K562 (cell line): Measurements from ENCODE around the gene MMP17. TPM values are rescaled to one million over a fixed set of nuclear protein-coding genes. Genes with fewer than 3 reads are reported as not detected.

Experiments used
- ATAC-seq: fragments of 200-7000 bp; cut with Tn5 transposase; 3 replicates; pipeline ENCODE4 v1.9.1; 2020; ENCODE audit warnings: moderate library complexity
- Bru-seq: library from RNA; stranded (reverse); fragments of 400-500 nt; gene quantifications from one replicate; lab custom pipeline; 2021; lab: Mats Ljungman, UMichigan
- BruChase-seq, 2 experiments: library from RNA; stranded (reverse); fragments of 400-500 nt; gene quantifications; one replicate each; lab custom pipeline; 2021; lab: Mats Ljungman, UMichigan
- BruUV-seq: library from RNA; stranded (reverse); fragments of 400-500 nt; replicated peaks from 2 replicates; lab custom pipeline; 2021; lab: Mats Ljungman, UMichigan
- CTCF ChIA-PET: fragments of 300-600 bp; formaldehyde crosslinking; extraction: SDS; loops from one replicate; lab custom pipeline; 2021; ENCODE audit warnings: low intra/inter-chr PET ratio; lab: Yijun Ruan, JAX
- POLR2A ChIA-PET: fragments of 300-600, 350-650 bp; sonication (Branson Sonifier 250); formaldehyde crosslinking; extraction: SDS; loops from one replicate; lab custom pipeline; 2021; ENCODE audit warnings: antibody characterized with exemption, inconsistent platforms; lab: Yijun Ruan, JAX
- DNase-seq, 4 experiments: peaks; one replicate each; pipeline versions ENCODE4 v3.0.0 to v3.0.0-alpha.2; 2011 to 2018; ENCODE audit warnings: low spot score in 3 of 4, mixed read lengths in 3 of 4; ENCODE audit errors: extremely low read depth in 1 of 4
- FAIRE-seq: peaks from 2 replicates; lab custom pipeline; 2011; peaks lifted over from hg19 to GRCh38; lab: Jason Lieb, UNC
- H2AFZ ChIP-seq: 2 replicates; pipeline ENCODE4 v1.6.0; 2011; ENCODE audit warnings: low read depth, low read length, control low read depth, inconsistent platforms
- H3K27ac ChIP-seq: fragments of 200-600 bp; 3 replicates; pipeline ENCODE4 v1.8.0; 2011; ENCODE audit warnings: low read depth, mild to moderate bottlenecking, control low read depth, inconsistent platforms, low read length, moderate library complexity, mixed read lengths; ENCODE audit errors: extremely low read depth
- H3K27me3 ChIP-seq, 2 experiments: fragments of 300-600 bp in 1 of 2; 2 replicates in 1 of 2; 3 replicates in 1 of 2; pipeline versions ENCODE4 v1.6.0 to v1.8.0; 2011; ENCODE audit warnings: inconsistent platforms in 2 of 2, low read length in 2 of 2, mild to moderate bottlenecking in 1 of 2, mixed read lengths in 1 of 2, moderate library complexity in 1 of 2; ENCODE audit not compliant: control insufficient read depth in 2 of 2, insufficient read depth in 2 of 2
- H3K36me3 ChIP-seq: fragments of 300-600 bp; 3 replicates; pipeline ENCODE4 v1.8.0; 2011; ENCODE audit warnings: mild to moderate bottlenecking, low read length, inconsistent platforms; ENCODE audit not compliant: control insufficient read depth, insufficient read depth
- H3K4me1 ChIP-seq, 2 experiments: fragments of 200-600 bp in 1 of 2; replicated peaks in 1 of 2; 2 replicates in 1 of 2; 3 replicates in 1 of 2; pipeline versions ENCODE4 v1.5.1 to v1.8.0; 2011; ENCODE audit warnings: inconsistent platforms in 2 of 2, low read length in 2 of 2, mild to moderate bottlenecking in 1 of 2, mixed read lengths in 1 of 2, moderate library complexity in 1 of 2; ENCODE audit not compliant: control insufficient read depth in 2 of 2, insufficient read depth in 2 of 2
- H3K4me2 ChIP-seq: 2 replicates; pipeline ENCODE4 v1.6.1; 2011; ENCODE audit warnings: low read length, control low read depth, inconsistent platforms, mixed read lengths; ENCODE audit not compliant: insufficient read depth
- H3K4me3 ChIP-seq: fragments of 200-600 bp; sonication (generic), shearing (Covaris generic); 2 replicates; pipeline ENCODE4 v1.5.1; 2016; ENCODE audit warnings: control low read depth, inconsistent platforms
- H3K79me2 ChIP-seq: fragments of 200-600 bp; 3 replicates; pipeline ENCODE4 v1.8.0; 2011; ENCODE audit warnings: low read length, inconsistent platforms; ENCODE audit not compliant: control insufficient read depth, insufficient read depth
- H3K9ac ChIP-seq, 2 experiments: 2 replicates each; pipeline versions ENCODE4 v1.6.0 to v1.6.1; 2011; ENCODE audit warnings: low read depth in 2 of 2, low read length in 2 of 2, control low read depth in 1 of 2, inconsistent platforms in 1 of 2, mild to moderate bottlenecking in 1 of 2, mixed read lengths in 1 of 2; ENCODE audit not compliant: insufficient read depth in 1 of 2
- H3K9me1 ChIP-seq: one replicate; pipeline ENCODE4 v1.6.0; 2011; ENCODE audit warnings: inconsistent platforms, mild to moderate bottlenecking, low read length, moderate library complexity; ENCODE audit not compliant: control insufficient read depth, insufficient read depth
- H3K9me3 ChIP-seq: replicated peaks from 2 replicates; pipeline ENCODE4 v1.5.1; 2011; ENCODE audit warnings: low read depth, low read length, inconsistent platforms; ENCODE audit not compliant: control insufficient read depth, insufficient read depth
- H4K20me1 ChIP-seq: replicated peaks from 2 replicates; pipeline ENCODE4 v1.6.1; 2011; ENCODE audit warnings: low read length, inconsistent platforms, mixed read lengths; ENCODE audit not compliant: control insufficient read depth, insufficient read depth
- CCNT2 ChIP-seq: IDR thresholded peaks from 2 replicates; pipeline ENCODE4 v1.6.1; 2011; ENCODE audit warnings: borderline replicate concordance, low read depth, mild to moderate bottlenecking, moderate library complexity, mixed read lengths, low read length; ENCODE audit not compliant: insufficient read length; ENCODE audit errors: extremely low read depth
- HMGN3 ChIP-seq: IDR thresholded peaks from 2 replicates; pipeline ENCODE4 v1.6.1; 2011; ENCODE audit warnings: borderline replicate concordance, low read depth, mild to moderate bottlenecking, mixed read lengths, low read length; ENCODE audit not compliant: insufficient read length; ENCODE audit errors: extremely low read depth
- KDM2B ChIP-seq: fragments of 250-450 bp; sonication (Bioruptor Pico); IDR thresholded peaks from 2 replicates; pipeline ENCODE4 v1.8.0; 2021; ENCODE audit warnings: mild to moderate bottlenecking, moderate library complexity
- RBFOX2 ChIP-seq: fragments of 200-400 bp; formaldehyde crosslinking; IDR thresholded peaks from 2 replicates; pipeline ENCODE4 v1.6.1; 2017; ENCODE audit warnings: low read depth, mild to moderate bottlenecking, low read length, moderate library complexity
- RBM25 ChIP-seq: fragments of 200-400 bp; formaldehyde crosslinking; IDR thresholded peaks from 2 replicates; pipeline ENCODE4 v1.6.1; 2018; ENCODE audit warnings: low read length, low read depth, moderate library complexity; ENCODE audit not compliant: severe bottlenecking
- SAFB ChIP-seq: fragments of 200-400 bp; formaldehyde crosslinking; IDR thresholded peaks from 2 replicates; pipeline ENCODE4 v1.6.1; 2017; ENCODE audit warnings: low read depth, low read length, borderline replicate concordance
- TAF1 ChIP-seq: IDR thresholded peaks from 2 replicates; pipeline ENCODE4 v1.6.1; 2011; ENCODE audit warnings: mild to moderate bottlenecking, low read length, moderate library complexity; ENCODE audit not compliant: insufficient read depth, control insufficient read depth, severe bottlenecking; ENCODE audit errors: extremely low read depth
- WGBS: fragments of 100-300 bp; shearing (Covaris generic); methylation state at CpG from one replicate; pipeline ENCODE4 v1.1.6; 2016; ENCODE audit warnings: low coverage, mixed read lengths; ENCODE audit not compliant: insufficient coverage; ENCODE audit errors: missing lambda C conversion rate; 5-methylcytosine and 5-hydroxymethylcytosine counted together
- in situ Hi-C: fragments of 300-500 bp; cut with MboI; formaldehyde crosslinking; loops from 4 replicates; pipeline ENCODE4 v1.15.0; 2018; ENCODE audit warnings: inconsistent platforms, mixed read lengths
- intact Hi-C: fragments of 100-400 bp; cut with micrococcal nuclease; formaldehyde crosslinking; loops from 2 replicates; pipeline ENCODE4 v1.14.2; 2022
- long read RNA-seq, 3 experiments: library from polyadenylated mRNA in 2 of 3; library from RNA in 1 of 3; unstranded in 2 of 3; stranded (forward) in 1 of 3; transcript quantifications; one replicate each; pipeline ENCODE4 v2.0.0, GENCODE V29; 2019 to 2022
- polyA minus RNA-seq, 3 experiments: library from RNA; depleted of rRNA, polyadenylated mRNA; stranded (reverse); fragments of >200 nt; gene quantifications; 2 replicates each; pipeline ENCODE4 v1.2.3, GENCODE V29; 2011
- polyA plus RNA-seq, 8 experiments: library from polyadenylated mRNA; depleted of rRNA in 4 of 8; stranded (reverse) in 5 of 8; unstranded in 3 of 8; fragments of >200 nt; fragmentation: Nextera tagmentation in 2 of 8; fragmentation: Illumina TruSeq in 1 of 8; extraction: Ambion mirVana in 2 of 8; extraction: Trizol in 1 of 8; gene quantifications; 2 replicates each; pipeline versions ENCODE4 v1.2.1 to v1.2.3, GENCODE V29; 2011 to 2014; ENCODE audit warnings: inconsistent platforms in 1 of 8, missing spikeins in 1 of 8
- total RNA-seq, 7 experiments: library from RNA; depleted of rRNA in 6 of 7; stranded (reverse); fragments of >200 nt in 6 of 7; fragmentation: Illumina TruSeq in 2 of 7; extraction: Trizol in 2 of 7; gene quantifications; 2 replicates each; pipeline versions ENCODE4 v1.2.1 to v1.2.3, GENCODE V29; 2011 to 2021; ENCODE audit warnings: low replicate concordance in 1 of 7
- TF ChIP-seq, protein P1 (sequence below), 2 experiments: IDR thresholded peaks; 2 replicates each; pipeline ENCODE4 v1.6.1; 2011; ENCODE audit warnings: borderline replicate concordance in 1 of 2, control low read depth in 1 of 2, low read depth in 1 of 2, low read length in 1 of 2, mild to moderate bottlenecking in 1 of 2, mixed read lengths in 1 of 2, moderate library complexity in 1 of 2; ENCODE audit not compliant: insufficient read depth in 1 of 2, insufficient read length in 1 of 2, poor library complexity in 1 of 2, severe bottlenecking in 1 of 2; ENCODE audit errors: extremely low read depth in 1 of 2
- TF ChIP-seq, protein P2 (sequence below), 3 experiments: IDR thresholded peaks in 2 of 3; conservative IDR thresholded peaks in 1 of 3; 2 replicates each; pipeline ENCODE4 v1.5.1; 2011 to 2012; ENCODE audit warnings: low read length in 3 of 3, mild to moderate bottlenecking in 3 of 3, control low read depth in 2 of 3, improper control_type of control experiment in 1 of 3, inconsistent platforms in 1 of 3, low read depth in 1 of 3, mixed read lengths in 1 of 3, moderate library complexity in 1 of 3; ENCODE audit not compliant: insufficient read depth in 2 of 3

The MMP17 gene
- 65.7 and 167 TPM in 2 replicates for total RNA-seq (2011; cell fraction: chromatin; rRNA removed; ENCODE audit: low replicate concordance)
- 84.0 and 92.2 TPM in 2 replicates for total RNA-seq (2011; cell fraction: nucleolus; rRNA removed)
- 68.9 and 73.7 TPM in 2 replicates for total RNA-seq (2011; cell fraction: nucleoplasm; rRNA removed)
- total RNA-seq (2014; rRNA removed) (12.7 and 17.5 TPM in 2 replicates), total RNA-seq (2014; rRNA removed; fragmentation: Illumina TruSeq; extraction: Trizol) (0.93 and 1.1 TPM in 2 replicates), total RNA-seq (2015; rRNA removed; fragmentation: Illumina TruSeq; extraction: Trizol) (4.0 and 4.6 TPM in 2 replicates), total RNA-seq (2021) (18.0 and 20.1 TPM in 2 replicates), polyA plus RNA-seq (2011; rRNA removed) (17.1 and 57.8 TPM in 2 replicates), polyA plus RNA-seq (2014; fragmentation: Illumina TruSeq; extraction: Trizol) (5.0 and 11.6 TPM in 2 replicates), polyA plus RNA-seq (2014; fragmentation: Nextera tagmentation; extraction: Ambion mirVana) (not detected), polyA plus RNA-seq (2014; rRNA removed) (21.2 and 24.1 TPM in 2 replicates), polyA minus RNA-seq (2011; rRNA and poly(A)+ RNA removed) (4.9 and 7.1 TPM in 2 replicates), Bru-seq, nascent RNA (percentile 58 among the genes with signal in this experiment), BruChase-seq, experiment 1, labeled RNA remaining after a 2-hour chase (percentile 41 among the genes with signal in this experiment), BruChase-seq, experiment 2, labeled RNA remaining after a 6-hour chase (percentile 44 among the genes with signal in this experiment)
- 29.3 and 39.3 TPM in 2 replicates for polyA plus RNA-seq (2011; cell fraction: cytosol; rRNA removed)
- polyA plus RNA-seq (2011; cell fraction: nucleus; rRNA removed): 170 and 193 TPM in 2 replicates
- 17.2 and 26.5 TPM in 2 replicates for polyA plus RNA-seq (2012)
- 13.5 and 30.6 TPM in 2 replicates for polyA minus RNA-seq (2011; cell fraction: cytosol; rRNA and poly(A)+ RNA removed)
- polyA minus RNA-seq (2011; cell fraction: nucleus; rRNA and poly(A)+ RNA removed): 25.7 and 56.9 TPM in 2 replicates
- long read RNA-seq, experiment 1, transcript MMP17-201 (10 exons, 2,411 nt): major isoform, 5 of 24 reads
- long read RNA-seq, experiment 1, partial matches to known transcripts: 4 of 24 reads
- long read RNA-seq, experiment 1, other reads (novel, unspliced or antisense): 12 of 24 reads
- long read RNA-seq, experiment 2, partial matches to known transcripts: 0 of 8 reads
- long read RNA-seq, experiment 2, other reads (novel, unspliced or antisense): 8 of 8 reads
- long read RNA-seq, experiment 3: 0 reads

DNA sequence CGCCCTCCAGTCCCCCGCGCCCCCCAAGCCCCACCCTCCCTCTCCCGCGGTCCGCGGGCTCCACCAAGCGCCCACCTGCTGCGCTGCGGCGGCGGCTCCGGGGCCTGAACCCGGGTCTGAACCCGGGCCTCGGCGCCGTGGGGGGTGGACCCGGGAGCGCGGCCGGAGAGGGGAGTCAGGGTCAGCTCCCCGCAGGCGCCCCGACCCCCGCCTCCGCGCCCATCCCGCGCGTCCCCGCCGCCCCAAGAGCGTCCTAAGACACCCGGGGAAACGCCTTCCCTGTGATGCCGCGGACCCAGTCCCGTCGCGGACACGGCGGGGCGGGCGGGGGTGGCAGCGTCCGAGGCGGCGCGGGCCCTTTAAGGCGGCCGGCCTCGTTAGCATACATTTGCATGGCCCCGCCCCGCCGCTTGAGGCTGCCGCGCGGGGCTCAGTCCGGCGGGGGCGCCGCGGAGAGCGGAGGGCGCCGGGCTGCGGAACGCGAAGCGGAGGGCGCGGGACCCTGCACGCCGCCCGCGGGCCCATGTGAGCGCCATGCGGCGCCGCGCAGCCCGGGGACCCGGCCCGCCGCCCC lies at the start of gene MMP17:
Gene MMP17, plus strand, starts transcription at position 433 of the 574 bp plus-strand sequence. Its CDS starts 102 bp downstream, at position 535.
- Histone ChIP-seq H3K4me3 (peak within 1 kb of the TSS; percentile 54), H3K4me2 (peak within 1 kb of the TSS; percentile 63), H2AFZ (peak within 1 kb of the TSS; percentile 59), H3K27ac (no peak within 1 kb of the TSS; the same call in 2 of the 3 replicates), H3K36me3 (no peaks in the 10 kb centered on the region), H3K9me1 (no peaks in the 10 kb centered on the region), H3K9me3 (no peaks in the 10 kb centered on the region), H3K79me2 (peaks cover 21% of the 10 kb centered on the region), H3K9ac (peak within 1 kb of the TSS; percentile 47 to 92), H3K27me3 (peaks cover 10 to 35% of the 10 kb centered on the region in 2 experiments; a peak in 4 of 5 replicates), H4K20me1 (0 out of 2 replicates have a peak, but pooled peaks cover 12% of the 10 kb centered on the region), H3K4me1 (peaks cover 12 to 51% of the 10 kb centered on the region in 2 experiments; a peak in 4 of 5 replicates)
- in situ Hi-C loops (loop anchor here (10.0 kb wide), 1 partner anchor 903 kb away; no protein-coding TSS in a partner anchor), intact Hi-C loops (loop anchor here (10.0 kb wide), 1 partner anchor 913 kb away; no protein-coding TSS in a partner anchor)
- POLR2A ChIA-PET: interaction anchor here (1.0 kb wide), 1 partner anchor 11 kb away, joined by 3 read pairs; no protein-coding TSS in a partner anchor
- CTCF ChIA-PET: interaction anchor here (0.9 kb wide), 1 partner anchor 723 kb away, joined by 3 read pairs; no protein-coding TSS in a partner anchor
- ATAC-seq (peak; percentile 82), FAIRE-seq (no peak), DNase-seq (peak; percentile 85 to 86 (median 86))
- BruUV-seq: no TSS peak
- 8% methylated on average over 5 of the region's 86 CpGs for WGBS
- TF ChIP-seq KDM2B (CRISPR knock-in tag) (no peak), CCNT2 (peak; percentile 71), SAFB (peak; percentile 19; the same call in 1 of the 2 replicates), RBFOX2 (0 out of 2 replicates have a peak, but pooled peaks have one; percentile 4), RBM25 (peak; percentile 17), TAF1 (peak; percentile 76), HMGN3 (peak; percentile 46)
- TF ChIP-seq, protein P1, sequence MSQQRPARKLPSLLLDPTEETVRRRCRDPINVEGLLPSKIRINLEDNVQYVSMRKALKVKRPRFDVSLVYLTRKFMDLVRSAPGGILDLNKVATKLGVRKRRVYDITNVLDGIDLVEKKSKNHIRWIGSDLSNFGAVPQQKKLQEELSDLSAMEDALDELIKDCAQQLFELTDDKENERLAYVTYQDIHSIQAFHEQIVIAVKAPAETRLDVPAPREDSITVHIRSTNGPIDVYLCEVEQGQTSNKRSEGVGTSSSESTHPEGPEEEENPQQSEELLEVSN (IDR thresholded peaks at IDR 0.05; ENCODE audit: borderline replicate concordance in 1 of 2, extremely low read depth in 1 of 2, insufficient read depth in 1 of 2, insufficient read length in 1 of 2, low read depth in 1 of 2, low read length in 1 of 2, poor library complexity in 1 of 2, severe bottlenecking in 1 of 2): peak; percentile 63 to 95
- TF ChIP-seq, protein P2, sequence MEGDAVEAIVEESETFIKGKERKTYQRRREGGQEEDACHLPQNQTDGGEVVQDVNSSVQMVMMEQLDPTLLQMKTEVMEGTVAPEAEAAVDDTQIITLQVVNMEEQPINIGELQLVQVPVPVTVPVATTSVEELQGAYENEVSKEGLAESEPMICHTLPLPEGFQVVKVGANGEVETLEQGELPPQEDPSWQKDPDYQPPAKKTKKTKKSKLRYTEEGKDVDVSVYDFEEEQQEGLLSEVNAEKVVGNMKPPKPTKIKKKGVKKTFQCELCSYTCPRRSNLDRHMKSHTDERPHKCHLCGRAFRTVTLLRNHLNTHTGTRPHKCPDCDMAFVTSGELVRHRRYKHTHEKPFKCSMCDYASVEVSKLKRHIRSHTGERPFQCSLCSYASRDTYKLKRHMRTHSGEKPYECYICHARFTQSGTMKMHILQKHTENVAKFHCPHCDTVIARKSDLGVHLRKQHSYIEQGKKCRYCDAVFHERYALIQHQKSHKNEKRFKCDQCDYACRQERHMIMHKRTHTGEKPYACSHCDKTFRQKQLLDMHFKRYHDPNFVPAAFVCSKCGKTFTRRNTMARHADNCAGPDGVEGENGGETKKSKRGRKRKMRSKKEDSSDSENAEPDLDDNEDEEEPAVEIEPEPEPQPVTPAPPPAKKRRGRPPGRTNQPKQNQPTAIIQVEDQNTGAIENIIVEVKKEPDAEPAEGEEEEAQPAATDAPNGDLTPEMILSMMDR (IDR thresholded peaks at IDR 0.05 in 2 of 3, conservative IDR thresholded peaks at IDR 0.05 in 1 of 3; ENCODE audit: insufficient read depth in 2 of 3, low read depth in 1 of 3, low read length in 3 of 3): peak in 2 of 3 experiments; percentile 29 to 43; a peak in 4 of 6 replicates
